GM23248 (cell line): ENCODE data around the gene MB21D2.

ENCODE experiments used
- EZH2 ChIP-seq: fragments of 200-600 bp; sonication (generic); IDR thresholded peaks from 2 replicates; pipeline ENCODE4 v1.6.1; 2018; ENCODE audit warnings: antibody characterized with exemption, mild to moderate bottlenecking; ENCODE audit not compliant: insufficient read depth, poor library complexity, severe bottlenecking
- EZH2phosphoT487 ChIP-seq: fragments of 200-600 bp; sonication (generic); IDR thresholded peaks from 2 replicates; pipeline ENCODE4 v1.6.1; 2018; ENCODE audit warnings: antibody characterized with exemption, moderate library complexity, mild to moderate bottlenecking, low read depth; ENCODE audit not compliant: insufficient read depth

DNA sequence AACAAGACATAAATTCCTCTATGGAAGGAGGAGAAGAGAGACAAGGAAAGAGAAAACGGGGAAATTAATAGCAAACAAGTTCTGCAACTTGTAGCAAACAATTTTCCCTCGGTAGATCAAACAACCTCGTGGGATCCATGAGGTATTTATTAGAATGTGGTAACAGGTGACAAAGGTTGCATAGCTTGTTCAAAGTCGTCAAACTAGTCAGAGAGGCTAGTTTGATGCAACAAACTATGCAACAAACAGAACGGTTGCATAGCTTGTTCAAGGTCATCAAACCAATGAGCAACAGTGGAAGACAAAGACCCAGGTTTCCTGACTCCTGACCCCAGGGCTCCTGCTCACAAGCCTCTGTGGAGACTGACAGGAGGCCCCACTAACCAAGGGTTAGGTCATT, 20.7 kb downstream of the MB21D2 start:
- TF ChIP-seq EZH2: no peak
- TF ChIP-seq EZH2phosphoT487: no peak
